Right lobe of liver (tissue), 6 donors: ENCODE data around the gene ZNF865. TPM values are rescaled to one million over a fixed set of nuclear protein-coding genes. Genes with fewer than 3 reads are reported as not detected.

Source experiments
- ATAC-seq, 4 donors: fragments of 200-7000 bp; cut with Tn5 transposase; one replicate each; pipeline ENCODE4 v1.9.1; 2020; ENCODE audit warnings: mild to moderate bottlenecking in 4 of 4, moderate library complexity in 4 of 4
- DNase-seq, 3 donors: peaks; one replicate each; pipeline ENCODE4 v3.0.0-alpha.2; 2020
- H3K27ac ChIP-seq, 3 donors: fragments of 200-600 bp; one replicate each; pipeline ENCODE4 v1.8.0; 2022
- H3K27me3 ChIP-seq, 2 donors: fragments of 200-600 bp; one replicate each; pipeline ENCODE4 v1.8.0; 2022
- H3K36me3 ChIP-seq, 4 donors: fragments of 200-600 bp; sonication (generic) in 1 of 4; one replicate each; pipeline versions ENCODE4 v1.5.1 to v1.8.0; 2017 to 2022; ENCODE audit warnings: control low read depth in 1 of 4
- H3K4me1 ChIP-seq, 4 donors: fragments of 200-600 bp; sonication (generic) in 1 of 4; one replicate each; pipeline versions ENCODE4 v1.5.1 to v1.8.0; 2017 to 2022; ENCODE audit warnings: control low read depth in 1 of 4
- H3K4me3 ChIP-seq, 3 donors: fragments of 200-600 bp; one replicate each; pipeline ENCODE4 v1.8.0; 2022
- H3K9me3 ChIP-seq, 4 donors: fragments of 200-600 bp; sonication (generic) in 1 of 4; one replicate each; pipeline versions ENCODE4 v1.5.1 to v1.8.0; 2017 to 2022; ENCODE audit warnings: control low read depth in 1 of 4
- CTCF ChIP-seq, 4 donors: fragments of 200-600 bp in 3 of 4; fragments of 450-650 bp in 1 of 4; IDR thresholded peaks; one replicate each; pipeline versions ENCODE4 v1.5.1 to v1.8.0; 2016 to 2022; ENCODE audit warnings: antibody characterized with exemption in 4 of 4, mild to moderate bottlenecking in 2 of 4
- POLR2A ChIP-seq: fragments of 450-650 bp; IDR thresholded peaks from one replicate; pipeline ENCODE4 v1.6.1; 2017; ENCODE audit warnings: antibody characterized with exemption, mild to moderate bottlenecking
- WGBS: methylation state at CpG from one replicate; pipeline ENCODE4 v1.1.6; 2018; ENCODE audit warnings: low coverage, low lambda C conversion rate; ENCODE audit not compliant: insufficient coverage; ENCODE audit errors: missing lambda C conversion rate; 5-methylcytosine and 5-hydroxymethylcytosine counted together
- intact Hi-C, 2 donors: fragments of 100-400 bp; cut with DNase I; formaldehyde crosslinking; loops; one replicate each; pipeline versions ENCODE4 v1.11.2 to v1.14.1; 2022
- total RNA-seq, 6 experiments: library from RNA; depleted of rRNA in 2 of 6; stranded (reverse); fragments of >200 nt in 2 of 6; fragmentation: NEBNext Ultra II Directional in 3 of 6; extraction: Animal tissue kit (Norgen Biotek cat#: 25700) in 3 of 6; gene quantifications; one replicate each; pipeline versions ENCODE4 v1.1.0 to v1.2.4, GENCODE V29; 2016 to 2023
- donor health status: DM: no; HTN: yes; CAD: no.
- donor health status: DM: no; HTN: no; CAD: no.
- donor health status: DM: no; HTN: no; CAD: no.
- donor health status: DM: no; HTN: yes; CAD: no.
- donor health status: DM: no; HTN: yes; CAD: no.

ZNF865 gene
- total RNA-seq, 6 experiments from 2014 or later, result 4.2 to 6.0 (median 4.7) TPM

GRCh38 chr19:55591555-55591954 is 13.9 kb upstream of the ZNF865 start:
- H3K36me3 ChIP-seq, result peaks cover 0 to 5% (median 2%) of the 10 kb centered on the region in 4 donors
- no peaks in the 10 kb centered on the region for H3K27me3 ChIP-seq
- DNase-seq (no peak), ATAC-seq (no peak)
- H3K27ac ChIP-seq, result no peak overlapping the region
- intact Hi-C loops, result no loop called here
- H3K9me3 ChIP-seq, result no peaks in the 10 kb centered on the region
- H3K4me1 ChIP-seq, result peaks cover 0 to 4% (median 0%) of the 10 kb centered on the region in 4 donors
- H3K4me3 ChIP-seq, result no peak overlapping the region
- TF ChIP-seq POLR2A (no peak), CTCF (IDR thresholded peaks at IDR 0.05) (no peak)
- WGBS, result 78% methylated on average over 4 of the region's 10 CpGs

- no peaks in the 10 kb centered on the region for H3K27me3 ChIP-seq
- no peaks in the 10 kb centered on the region for H3K4me1 ChIP-seq
- DNase-seq (no peak), ATAC-seq (peak in 1 of 4 donors; percentile 7)
- TF ChIP-seq CTCF (IDR thresholded peaks at IDR 0.05), result no peak
- no peak for TF ChIP-seq POLR2A
- peaks cover 0 to 9% (median 2%) of the 10 kb centered on the region in 4 donors for H3K36me3 ChIP-seq
- H3K4me3 ChIP-seq, result no peak overlapping the region
- no peaks in the 10 kb centered on the region for H3K9me3 ChIP-seq
- no peak overlapping the region for H3K27ac ChIP-seq
- 100% methylated on average over 2 of the region's 73 CpGs for WGBS
- intact Hi-C loops, result no loop called here
These were observed 12.9 kb upstream of the ZNF865 start for GRCh38 chr19:55592391-55593090.

- no peaks in the 10 kb centered on the region for H3K4me1 ChIP-seq
- H3K36me3 ChIP-seq, result peaks cover 0 to 9% (median 2%) of the 10 kb centered on the region in 4 donors
- intact Hi-C loops, result no loop called here
- TF ChIP-seq POLR2A (no peak), CTCF (IDR thresholded peaks at IDR 0.05) (no peak)
- DNase-seq (no peak), ATAC-seq (no peak)
- no peak overlapping the region for H3K4me3 ChIP-seq
- H3K27ac ChIP-seq, result no peak overlapping the region
- no peaks in the 10 kb centered on the region for H3K9me3 ChIP-seq
- no peaks in the 10 kb centered on the region for H3K27me3 ChIP-seq
- 76% methylated on average over 3 of the region's 68 CpGs for WGBS
These were observed 12.2 kb upstream of the ZNF865 start for GRCh38 chr19:55593096-55593772.

- no peaks in the 10 kb centered on the region for H3K27me3 ChIP-seq
- H3K4me1 ChIP-seq, result no peaks in the 10 kb centered on the region
- no peak overlapping the region for H3K4me3 ChIP-seq
- TF ChIP-seq CTCF (IDR thresholded peaks at IDR 0.05) (no peak), POLR2A (no peak)
- no peak for DNase-seq
- no peak overlapping the region for H3K27ac ChIP-seq
- H3K9me3 ChIP-seq, result no peaks in the 10 kb centered on the region
- intact Hi-C loops, result no loop called here
- no peak for ATAC-seq
- 81% methylated on average over 4 of the region's 4 CpGs for WGBS
- H3K36me3 ChIP-seq, result peaks cover 0 to 9% (median 2%) of the 10 kb centered on the region in 4 donors
These were observed 10.4 kb upstream of the ZNF865 start for GRCh38 chr19:55594996-55595545.
